Stimulated activated CD8-positive, alpha-beta memory T cell treated with anti-CD3 and anti-CD28 coated beads, Interleukin-12 subunit alpha, Interleukin-12 subunit beta, amount 100 ng/mL, for 1 hour (primary cell): ENCODE data around the gene CXCL1.

Source experiments
- DNase-seq: peaks from one replicate; pipeline ENCODE4 v3.0.0-alpha.2; 2020; ENCODE audit warnings: low read depth

CXCL1 gene

GRCh38 chr4:73869130-73870055 is at the start of gene CXCL1:
CXCL1 (plus strand) TSS chr4:73869393; CDS start chr4:73869471, 78 bp downstream.
- DNase-seq, result no peak

GRCh38 chr4:73821325-73821724 is 47.9 kb upstream of the CXCL1 start:
- no peak for DNase-seq

GRCh38 chr4:73822389-73822788 is 46.8 kb upstream of the CXCL1 start:
- no peak for DNase-seq

GRCh38 chr4:73822812-73823504 is 46.2 kb upstream of the CXCL1 start:
- no peak for DNase-seq

- no peak for DNase-seq
Observed at GRCh38 chr4:73823760-73824159, 45.4 kb upstream of the CXCL1 start.

- no peak for DNase-seq
Observed at GRCh38 chr4:73828956-73829355, 40.2 kb upstream of the CXCL1 start.

- no peak for DNase-seq
Observed at GRCh38 chr4:73831569-73831968, 37.6 kb upstream of the CXCL1 start.

GRCh38 chr4:73832651-73833237 is 36.4 kb upstream of the CXCL1 start:
- DNase-seq, result no peak

GRCh38 chr4:73836373-73837279 is 32.6 kb upstream of the CXCL1 start, which contains the start of gene CXCL6:
CXCL6 (plus strand) TSS chr4:73836678; CDS start chr4:73836751, 73 bp downstream.
- no peak for DNase-seq

GRCh38 chr4:73839071-73839470 is 30.1 kb upstream of the CXCL1 start:
- no peak for DNase-seq

GRCh38 chr4:73839715-73840114 is 29.5 kb upstream of the CXCL1 start:
- DNase-seq, result no peak

- DNase-seq, result no peak
Observed at GRCh38 chr4:73841243-73841925, 27.8 kb upstream of the CXCL1 start.

GRCh38 chr4:73842696-73843095 is 26.5 kb upstream of the CXCL1 start:
- no peak for DNase-seq

GRCh38 chr4:73843369-73843768 is 25.8 kb upstream of the CXCL1 start:
- DNase-seq, result no peak

- no peak for DNase-seq
Observed at GRCh38 chr4:73844345-73844744, 24.8 kb upstream of the CXCL1 start.

- no peak for DNase-seq
Observed at GRCh38 chr4:73844806-73845205, 24.4 kb upstream of the CXCL1 start.

- no peak for DNase-seq
Observed at GRCh38 chr4:73847526-73848182, 21.5 kb upstream of the CXCL1 start.

GRCh38 chr4:73848183-73848777 is 20.9 kb upstream of the CXCL1 start:
- DNase-seq, result no peak

GRCh38 chr4:73850261-73850970 is 18.8 kb upstream of the CXCL1 start:
- no peak for DNase-seq
